HEK293 (cell line): Measurements from ENCODE around the gene CHST2.

Experiments used
- CTCF ChIA-PET: fragments of 350-600 bp; formaldehyde crosslinking; extraction: SDS; loops from one replicate; lab custom pipeline; 2021; ENCODE audit warnings: antibody characterized with exemption; lab: Yijun Ruan, JAX
- POLR2A ChIA-PET: fragments of 300-600 bp; formaldehyde crosslinking; extraction: SDS; loops from one replicate; lab custom pipeline; 2020; ENCODE audit warnings: antibody characterized with exemption, inconsistent platforms; lab: Yijun Ruan, JAX
- H3K27ac ChIP-seq: fragments of 200-500 bp; sonication (Bioruptor generic); 2 replicates; pipeline ENCODE4 v1.5.1; 2014; ENCODE audit warnings: low read depth, low read length, control low read depth, inconsistent platforms; ENCODE audit errors: extremely low read depth
- H3K36me3 ChIP-seq, 2 experiments: fragments of 200-500 bp in 1 of 2; sonication (Bioruptor generic) in 1 of 2; 1 replicate in 1 of 2; 2 replicates in 1 of 2; pipeline ENCODE4 v1.5.1; 2014 to 2017; ENCODE audit warnings: inconsistent platforms in 2 of 2, low read length in 2 of 2; ENCODE audit not compliant: control insufficient read depth in 2 of 2, insufficient read depth in 1 of 2
- H3K4me1 ChIP-seq: fragments of 200-500 bp; sonication (Bioruptor generic); 2 replicates; pipeline ENCODE4 v1.5.1; 2014; ENCODE audit warnings: mild to moderate bottlenecking, low read length, inconsistent platforms; ENCODE audit not compliant: control insufficient read depth, insufficient read depth
- H3K4me3 ChIP-seq: 2 replicates; pipeline ENCODE4 v1.5.1; 2011; ENCODE audit warnings: low read depth, mild to moderate bottlenecking, control low read depth, low read length, moderate library complexity
- H3K9me3 ChIP-seq: fragments of 200-500 bp; sonication (Bioruptor generic); 2 replicates; pipeline ENCODE4 v1.5.1; 2014; ENCODE audit warnings: low read depth, low read length, inconsistent platforms; ENCODE audit not compliant: control insufficient read depth, insufficient read depth
- GLIS1 ChIP-seq: fragments of 450-650 bp; formaldehyde crosslinking; IDR thresholded peaks from 2 replicates; pipeline ENCODE4 v1.5.1; 2016; ENCODE audit warnings: missing biosample characterization, missing genetic modification characterization
- GLIS2 ChIP-seq: fragments of 450-650 bp; formaldehyde crosslinking; IDR thresholded peaks from 2 replicates; pipeline ENCODE4 v1.5.1; 2016; ENCODE audit warnings: missing biosample characterization, missing genetic modification characterization
- RBAK ChIP-seq: fragments of 450-650 bp; formaldehyde crosslinking; IDR thresholded peaks from 2 replicates; pipeline ENCODE4 v1.5.1; 2016; ENCODE audit warnings: missing biosample characterization, missing genetic modification characterization
- TCF7L2 ChIP-seq: IDR thresholded peaks from 2 replicates; pipeline ENCODE4 v1.6.1; 2011; ENCODE audit warnings: low read depth, mild to moderate bottlenecking, inconsistent platforms, low read length, moderate library complexity, borderline replicate concordance
- ZFP3 ChIP-seq: fragments of 450-650 bp; formaldehyde crosslinking; IDR thresholded peaks from 2 replicates; pipeline ENCODE4 v1.5.1; 2016; ENCODE audit warnings: low read depth, missing biosample characterization, missing genetic modification characterization
- ZFP69B ChIP-seq: fragments of 450-650 bp; formaldehyde crosslinking; IDR thresholded peaks from 2 replicates; pipeline ENCODE4 v1.5.1; 2016; ENCODE audit warnings: missing biosample characterization, missing genetic modification characterization
- ZNF10 ChIP-seq: fragments of 450-650 bp; formaldehyde crosslinking; IDR thresholded peaks from 2 replicates; pipeline ENCODE4 v1.5.1; 2017; ENCODE audit warnings: missing biosample characterization, missing genetic modification characterization
- ZNF112 ChIP-seq: fragments of 450-650 bp; formaldehyde crosslinking; IDR thresholded peaks from 2 replicates; pipeline ENCODE4 v1.5.0; 2017; ENCODE audit warnings: missing biosample characterization, missing genetic modification characterization
- ZNF133 ChIP-seq: fragments of 450-650 bp; formaldehyde crosslinking; IDR thresholded peaks from 2 replicates; pipeline ENCODE4 v1.5.1; 2016; ENCODE audit warnings: missing biosample characterization, missing genetic modification characterization
- ZNF169 ChIP-seq: fragments of 450-650 bp; formaldehyde crosslinking; IDR thresholded peaks from 2 replicates; pipeline ENCODE4 v1.5.1; 2016; ENCODE audit warnings: missing biosample characterization, missing genetic modification characterization
- ZNF184 ChIP-seq: fragments of 450-650 bp; IDR thresholded peaks from 2 replicates; pipeline ENCODE4 v1.5.1; 2018; ENCODE audit warnings: missing biosample characterization, mild to moderate bottlenecking, missing genetic modification characterization
- ZNF292 ChIP-seq: fragments of 450-650 bp; formaldehyde crosslinking; IDR thresholded peaks from 2 replicates; pipeline ENCODE4 v1.5.1; 2016; ENCODE audit warnings: low read depth, missing biosample characterization, missing genetic modification characterization, borderline replicate concordance
- ZNF501 ChIP-seq: fragments of 450-650 bp; formaldehyde crosslinking; IDR thresholded peaks from 2 replicates; pipeline ENCODE4 v1.5.1; 2016; ENCODE audit warnings: missing biosample characterization, missing genetic modification characterization
- ZNF514 ChIP-seq: fragments of 450-650 bp; formaldehyde crosslinking; IDR thresholded peaks from 2 replicates; pipeline ENCODE4 v1.5.1; 2016; ENCODE audit warnings: missing biosample characterization, missing genetic modification characterization
- ZNF548 ChIP-seq: fragments of 450-650 bp; formaldehyde crosslinking; IDR thresholded peaks from 2 replicates; pipeline ENCODE4 v1.5.1; 2016; ENCODE audit warnings: missing biosample characterization, missing genetic modification characterization
- ZNF549 ChIP-seq: fragments of 450-650 bp; IDR thresholded peaks from 2 replicates; pipeline ENCODE4 v1.5.1; 2018; ENCODE audit warnings: missing biosample characterization, missing genetic modification characterization, mild to moderate bottlenecking, inconsistent platforms, moderate library complexity
- ZNF660 ChIP-seq: fragments of 450-650 bp; IDR thresholded peaks from 2 replicates; pipeline ENCODE4 v1.5.1; 2018; ENCODE audit warnings: missing biosample characterization, mild to moderate bottlenecking, missing genetic modification characterization
- ZNF777 ChIP-seq: fragments of 450-650 bp; formaldehyde crosslinking; IDR thresholded peaks from 2 replicates; pipeline ENCODE4 v1.5.1; 2017; ENCODE audit warnings: missing biosample characterization, missing genetic modification characterization, borderline replicate concordance
- TF ChIP-seq, protein P1 (sequence below): fragments of 450-650 bp; formaldehyde crosslinking; IDR thresholded peaks from 2 replicates; pipeline ENCODE4 v1.5.1; 2016; ENCODE audit warnings: missing biosample characterization, missing genetic modification characterization
- TF ChIP-seq, protein P2 (sequence below): fragments of 450-650 bp; formaldehyde crosslinking; IDR thresholded peaks from 2 replicates; pipeline ENCODE4 v1.5.1; 2016; ENCODE audit warnings: missing biosample characterization, missing genetic modification characterization
- TF ChIP-seq, protein P3 (sequence below): fragments of 450-650 bp; formaldehyde crosslinking; conservative IDR thresholded peaks from 2 replicates; pipeline ENCODE4 v1.5.1; 2016; ENCODE audit warnings: low read depth, missing biosample characterization, missing genetic modification characterization
- TF ChIP-seq, protein P4 (sequence below): fragments of 450-650 bp; formaldehyde crosslinking; IDR thresholded peaks from 2 replicates; pipeline ENCODE4 v1.5.1; 2016; ENCODE audit warnings: missing biosample characterization, missing genetic modification characterization

Gene CHST2

DNA sequence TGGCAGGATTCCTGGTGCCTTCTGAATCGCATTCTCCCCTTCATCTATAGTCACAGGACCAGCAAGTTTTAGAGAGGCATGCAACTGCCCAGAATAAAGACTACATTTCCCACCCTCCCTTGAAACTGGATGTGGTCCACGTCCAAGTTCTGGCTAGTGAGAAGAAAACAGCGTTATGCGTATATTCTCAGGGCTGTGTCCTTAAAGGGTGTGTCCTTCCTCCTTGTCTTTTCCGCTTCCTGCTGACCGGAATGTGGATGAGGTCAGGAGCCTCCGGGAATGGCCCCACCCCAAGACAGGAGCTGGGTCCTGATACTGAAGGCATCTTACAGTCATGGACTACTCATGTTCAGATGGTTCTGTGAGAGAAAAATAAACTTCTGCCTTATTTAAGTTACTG, 20.2 kb downstream of the CHST2 start:
- TF ChIP-seq ZNF169 (tag by site-specific recombination) (no peak), ZNF112 (tag by site-specific recombination) (no peak), ZNF548 (tag by site-specific recombination) (no peak)
- Histone ChIP-seq H3K36me3 (no peaks in the 10 kb centered on the region), H3K9me3 (no peaks in the 10 kb centered on the region), H3K27ac (no peak overlapping the region), H3K4me3 (no peak overlapping the region), H3K4me1 (0 out of 2 replicates have a peak, but pooled peaks cover 1% of the 10 kb centered on the region)
- ChIA-PET CTCF (no interaction called here), POLR2A (no interaction called here)

DNA sequence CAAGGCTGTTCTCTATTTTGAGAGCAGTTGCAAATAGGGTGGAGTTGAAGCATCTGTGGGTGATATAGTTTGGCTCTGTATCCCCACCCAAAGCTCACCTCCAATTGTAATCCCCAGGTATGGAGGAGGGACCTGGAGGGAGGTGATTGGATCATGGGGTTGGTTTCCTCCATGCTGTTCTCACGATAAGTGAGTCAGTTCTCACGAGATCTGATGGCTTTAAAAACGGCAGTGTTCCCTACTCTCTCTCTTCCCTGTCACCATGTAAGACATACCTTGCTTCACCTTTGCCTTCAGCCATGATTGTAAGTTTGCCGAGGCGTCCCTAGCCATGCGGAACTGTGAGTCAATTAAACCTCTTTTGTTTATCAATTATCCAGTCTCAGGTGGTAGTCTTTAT, 21.0 kb downstream of the CHST2 start:
- no peak overlapping the region for H3K4me3 ChIP-seq
- TF ChIP-seq ZNF10 (tag by site-specific recombination) (no peak), GLIS2 (tag by site-specific recombination) (no peak), ZNF660 (no peak), ZNF514 (tag by site-specific recombination) (no peak), ZFP69B (tag by site-specific recombination) (no peak), ZNF777 (tag by site-specific recombination) (no peak), ZNF184 (no peak), GLIS1 (tag by site-specific recombination) (no peak), ZNF501 (no peak), ZNF133 (tag by site-specific recombination) (no peak), ZNF292 (tag by site-specific recombination) (no peak), ZFP3 (tag by site-specific recombination) (no peak), RBAK (no peak), TCF7L2 (no peak), ZNF549 (tag by site-specific recombination) (no peak)
- TF ChIP-seq, protein P1, sequence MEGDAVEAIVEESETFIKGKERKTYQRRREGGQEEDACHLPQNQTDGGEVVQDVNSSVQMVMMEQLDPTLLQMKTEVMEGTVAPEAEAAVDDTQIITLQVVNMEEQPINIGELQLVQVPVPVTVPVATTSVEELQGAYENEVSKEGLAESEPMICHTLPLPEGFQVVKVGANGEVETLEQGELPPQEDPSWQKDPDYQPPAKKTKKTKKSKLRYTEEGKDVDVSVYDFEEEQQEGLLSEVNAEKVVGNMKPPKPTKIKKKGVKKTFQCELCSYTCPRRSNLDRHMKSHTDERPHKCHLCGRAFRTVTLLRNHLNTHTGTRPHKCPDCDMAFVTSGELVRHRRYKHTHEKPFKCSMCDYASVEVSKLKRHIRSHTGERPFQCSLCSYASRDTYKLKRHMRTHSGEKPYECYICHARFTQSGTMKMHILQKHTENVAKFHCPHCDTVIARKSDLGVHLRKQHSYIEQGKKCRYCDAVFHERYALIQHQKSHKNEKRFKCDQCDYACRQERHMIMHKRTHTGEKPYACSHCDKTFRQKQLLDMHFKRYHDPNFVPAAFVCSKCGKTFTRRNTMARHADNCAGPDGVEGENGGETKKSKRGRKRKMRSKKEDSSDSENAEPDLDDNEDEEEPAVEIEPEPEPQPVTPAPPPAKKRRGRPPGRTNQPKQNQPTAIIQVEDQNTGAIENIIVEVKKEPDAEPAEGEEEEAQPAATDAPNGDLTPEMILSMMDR = no peak
- TF ChIP-seq, protein P2, sequence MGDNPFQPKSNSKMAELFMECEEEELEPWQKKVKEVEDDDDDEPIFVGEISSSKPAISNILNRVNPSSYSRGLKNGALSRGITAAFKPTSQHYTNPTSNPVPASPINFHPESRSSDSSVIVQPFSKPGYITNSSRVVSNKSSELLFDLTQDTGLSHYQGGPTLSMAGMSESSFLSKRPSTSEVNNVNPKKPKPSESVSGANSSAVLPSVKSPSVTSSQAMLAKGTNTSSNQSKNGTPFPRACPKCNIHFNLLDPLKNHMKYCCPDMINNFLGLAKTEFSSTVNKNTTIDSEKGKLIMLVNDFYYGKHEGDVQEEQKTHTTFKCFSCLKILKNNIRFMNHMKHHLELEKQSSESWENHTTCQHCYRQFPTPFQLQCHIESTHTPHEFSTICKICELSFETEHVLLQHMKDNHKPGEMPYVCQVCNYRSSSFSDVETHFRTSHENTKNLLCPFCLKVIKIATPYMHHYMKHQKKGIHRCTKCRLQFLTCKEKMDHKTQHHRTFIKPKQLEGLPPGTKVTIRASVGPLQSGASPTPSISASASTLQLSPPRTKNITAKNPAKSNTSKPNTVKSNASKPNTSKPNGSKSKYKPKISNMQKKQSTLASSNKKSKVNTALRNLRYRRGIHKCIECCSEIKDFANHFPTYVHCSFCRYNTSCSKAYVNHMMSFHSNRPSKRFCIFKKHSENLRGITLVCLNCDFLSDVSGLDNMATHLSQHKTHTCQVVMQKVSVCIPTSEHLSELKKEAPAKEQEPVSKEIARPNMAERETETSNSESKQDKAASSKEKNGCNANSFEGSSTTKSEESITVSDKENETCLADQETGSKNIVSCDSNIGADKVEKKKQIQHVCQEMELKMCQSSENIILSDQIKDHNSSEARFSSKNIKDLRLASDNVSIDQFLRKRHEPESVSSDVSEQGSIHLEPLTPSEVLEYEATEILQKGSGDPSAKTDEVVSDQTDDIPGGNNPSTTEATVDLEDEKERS (tag by site-specific recombination) = no peak
- TF ChIP-seq, protein P3, sequence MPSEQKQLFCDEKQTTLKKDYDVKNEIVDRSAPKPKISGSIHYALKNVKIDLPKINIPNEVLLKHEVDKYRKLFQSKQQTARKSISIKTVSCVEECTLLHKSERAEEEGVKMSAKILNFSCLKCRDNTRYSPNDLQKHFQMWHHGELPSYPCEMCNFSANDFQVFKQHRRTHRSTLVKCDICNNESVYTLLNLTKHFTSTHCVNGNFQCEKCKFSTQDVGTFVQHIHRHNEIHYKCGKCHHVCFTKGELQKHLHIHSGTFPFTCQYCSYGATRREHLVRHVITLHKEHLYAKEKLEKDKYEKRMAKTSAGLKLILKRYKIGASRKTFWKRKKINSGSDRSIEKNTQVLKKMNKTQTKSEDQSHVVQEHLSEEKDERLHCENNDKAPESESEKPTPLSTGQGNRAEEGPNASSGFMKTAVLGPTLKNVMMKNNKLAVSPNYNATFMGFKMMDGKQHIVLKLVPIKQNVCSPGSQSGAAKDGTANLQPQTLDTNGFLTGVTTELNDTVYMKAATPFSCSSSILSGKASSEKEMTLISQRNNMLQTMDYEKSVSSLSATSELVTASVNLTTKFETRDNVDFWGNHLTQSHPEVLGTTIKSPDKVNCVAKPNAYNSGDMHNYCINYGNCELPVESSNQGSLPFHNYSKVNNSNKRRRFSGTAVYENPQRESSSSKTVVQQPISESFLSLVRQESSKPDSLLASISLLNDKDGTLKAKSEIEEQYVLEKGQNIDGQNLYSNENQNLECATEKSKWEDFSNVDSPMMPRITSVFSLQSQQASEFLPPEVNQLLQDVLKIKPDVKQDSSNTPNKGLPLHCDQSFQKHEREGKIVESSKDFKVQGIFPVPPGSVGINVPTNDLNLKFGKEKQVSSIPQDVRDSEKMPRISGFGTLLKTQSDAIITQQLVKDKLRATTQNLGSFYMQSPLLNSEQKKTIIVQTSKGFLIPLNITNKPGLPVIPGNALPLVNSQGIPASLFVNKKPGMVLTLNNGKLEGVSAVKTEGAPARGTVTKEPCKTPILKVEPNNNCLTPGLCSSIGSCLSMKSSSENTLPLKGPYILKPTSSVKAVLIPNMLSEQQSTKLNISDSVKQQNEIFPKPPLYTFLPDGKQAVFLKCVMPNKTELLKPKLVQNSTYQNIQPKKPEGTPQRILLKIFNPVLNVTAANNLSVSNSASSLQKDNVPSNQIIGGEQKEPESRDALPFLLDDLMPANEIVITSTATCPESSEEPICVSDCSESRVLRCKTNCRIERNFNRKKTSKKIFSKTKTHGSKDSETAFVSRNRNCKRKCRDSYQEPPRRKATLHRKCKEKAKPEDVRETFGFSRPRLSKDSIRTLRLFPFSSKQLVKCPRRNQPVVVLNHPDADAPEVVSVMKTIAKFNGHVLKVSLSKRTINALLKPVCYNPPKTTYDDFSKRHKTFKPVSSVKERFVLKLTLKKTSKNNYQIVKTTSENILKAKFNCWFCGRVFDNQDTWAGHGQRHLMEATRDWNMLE = no peak
- TF ChIP-seq, protein P4, sequence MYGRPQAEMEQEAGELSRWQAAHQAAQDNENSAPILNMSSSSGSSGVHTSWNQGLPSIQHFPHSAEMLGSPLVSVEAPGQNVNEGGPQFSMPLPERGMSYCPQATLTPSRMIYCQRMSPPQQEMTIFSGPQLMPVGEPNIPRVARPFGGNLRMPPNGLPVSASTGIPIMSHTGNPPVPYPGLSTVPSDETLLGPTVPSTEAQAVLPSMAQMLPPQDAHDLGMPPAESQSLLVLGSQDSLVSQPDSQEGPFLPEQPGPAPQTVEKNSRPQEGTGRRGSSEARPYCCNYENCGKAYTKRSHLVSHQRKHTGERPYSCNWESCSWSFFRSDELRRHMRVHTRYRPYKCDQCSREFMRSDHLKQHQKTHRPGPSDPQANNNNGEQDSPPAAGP = no peak
- TF ChIP-seq, all 188 proteins: peak for 0
- Histone ChIP-seq H3K27ac (no peak overlapping the region), H3K9me3 (no peaks in the 10 kb centered on the region), H3K4me1 (no peaks in the 10 kb centered on the region), H3K36me3 (no peaks in the 10 kb centered on the region)
- ChIA-PET CTCF (no interaction called here), POLR2A (no interaction called here)
